ENCODE data around the gene ALCAM. TPM values are rescaled to one million over a fixed set of nuclear protein-coding genes. Genes with fewer than 3 reads are reported as not detected.

Gene ALCAM
- total RNA-seq, 1 experiment from 2014 or later, result 36.8 TPM

DNA sequence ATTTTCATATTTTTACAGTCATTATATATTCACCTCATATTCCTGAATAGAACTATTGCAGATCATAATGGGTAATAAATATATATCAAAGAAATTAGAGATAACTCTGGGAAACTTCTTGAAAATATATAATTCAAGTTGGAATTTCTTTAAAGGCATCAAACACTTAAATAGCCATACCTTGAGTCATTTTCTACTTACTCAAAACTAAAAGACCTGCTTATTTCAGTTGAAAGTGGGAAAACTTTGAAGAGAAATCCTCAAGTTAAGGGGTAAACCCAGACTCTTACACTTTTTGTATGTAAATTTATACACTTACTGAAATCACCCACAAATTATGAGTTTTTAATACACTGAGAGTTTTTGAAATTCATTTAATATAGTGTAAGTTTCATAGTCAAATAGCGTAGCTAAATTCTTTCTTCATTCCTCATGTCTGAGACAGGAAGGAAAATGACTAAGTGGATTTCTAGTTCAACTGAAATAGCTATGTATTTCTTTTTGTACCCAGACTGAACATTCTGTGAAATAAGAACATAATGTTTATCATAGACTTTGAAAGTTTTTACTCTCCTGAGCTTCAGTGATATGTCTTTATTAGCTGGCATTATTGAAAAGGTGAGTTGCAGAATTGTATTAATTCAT lies 4.6 kb upstream of the ALCAM start:
- Histone ChIP-seq H3K36me3 (ENCODE audit: insufficient read depth, low read length, poor library complexity, severe bottlenecking) (no peaks in the 10 kb centered on the region), H3K4me3 (ENCODE audit: low read depth, low read length, poor library complexity, severe bottlenecking) (no peak overlapping the region), H3K9me3 (ENCODE audit: low read depth, low read length, poor library complexity, severe bottlenecking) (no peaks in the 10 kb centered on the region), H3K4me1 (ENCODE audit: insufficient read depth, low read length, poor library complexity, severe bottlenecking) (peaks cover 7% of the 10 kb centered on the region), H3K27me3 (replicated peaks; ENCODE audit: insufficient read depth, low read depth, low read length, poor library complexity) (no peaks in the 10 kb centered on the region), H3K27ac (ENCODE audit: low read depth, low read length, poor library complexity, severe bottlenecking) (no peak overlapping the region)
- DNase-seq (ENCODE audit: low spot score), result no peak
- no TSS peak for BruUV-seq (replicated peaks)
- POLR2A ChIA-PET (ENCODE audit: low non-redundant PET), result no interaction called here
- CTCF ChIA-PET, result no interaction called here
- intact Hi-C loops (cut with micrococcal nuclease; ENCODE audit: unreplicated experiment), result loop anchor here (10.0 kb wide), 3 partner anchors 377 to 1753 kb away; no protein-coding TSS in a partner anchor
- no peak for TF ChIP-seq EZH2 (IDR thresholded peaks at IDR 0.05; ENCODE audit: borderline replicate concordance, low read depth, low read length, poor library complexity, severe bottlenecking)
- TF ChIP-seq, protein P1, sequence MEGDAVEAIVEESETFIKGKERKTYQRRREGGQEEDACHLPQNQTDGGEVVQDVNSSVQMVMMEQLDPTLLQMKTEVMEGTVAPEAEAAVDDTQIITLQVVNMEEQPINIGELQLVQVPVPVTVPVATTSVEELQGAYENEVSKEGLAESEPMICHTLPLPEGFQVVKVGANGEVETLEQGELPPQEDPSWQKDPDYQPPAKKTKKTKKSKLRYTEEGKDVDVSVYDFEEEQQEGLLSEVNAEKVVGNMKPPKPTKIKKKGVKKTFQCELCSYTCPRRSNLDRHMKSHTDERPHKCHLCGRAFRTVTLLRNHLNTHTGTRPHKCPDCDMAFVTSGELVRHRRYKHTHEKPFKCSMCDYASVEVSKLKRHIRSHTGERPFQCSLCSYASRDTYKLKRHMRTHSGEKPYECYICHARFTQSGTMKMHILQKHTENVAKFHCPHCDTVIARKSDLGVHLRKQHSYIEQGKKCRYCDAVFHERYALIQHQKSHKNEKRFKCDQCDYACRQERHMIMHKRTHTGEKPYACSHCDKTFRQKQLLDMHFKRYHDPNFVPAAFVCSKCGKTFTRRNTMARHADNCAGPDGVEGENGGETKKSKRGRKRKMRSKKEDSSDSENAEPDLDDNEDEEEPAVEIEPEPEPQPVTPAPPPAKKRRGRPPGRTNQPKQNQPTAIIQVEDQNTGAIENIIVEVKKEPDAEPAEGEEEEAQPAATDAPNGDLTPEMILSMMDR (conservative IDR thresholded peaks at IDR 0.05; ENCODE audit: low read depth, low read length), result no peak

DNA sequence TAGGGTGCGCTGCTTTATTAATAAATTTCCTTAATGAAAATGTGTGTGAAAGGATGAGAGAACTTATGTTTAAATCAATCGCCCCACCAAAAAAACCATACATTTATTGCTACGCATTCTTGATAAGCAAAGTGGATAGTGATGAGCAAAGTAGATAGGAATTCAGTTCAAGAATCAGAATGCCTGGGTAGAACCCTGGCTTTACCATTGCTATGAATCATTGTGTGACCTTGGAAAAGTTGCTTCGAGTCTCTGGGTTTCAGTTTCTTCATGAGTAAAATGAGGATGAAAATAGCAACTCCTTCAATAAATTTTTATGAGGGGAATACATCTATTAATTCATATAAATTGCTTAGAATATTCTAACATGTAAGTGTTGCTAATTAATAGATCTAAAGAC lies 2.6 kb upstream of the ALCAM start:
- no TSS peak for BruUV-seq (replicated peaks)
- TF ChIP-seq, protein P1 (conservative IDR thresholded peaks at IDR 0.05; ENCODE audit: low read depth, low read length), result no peak
- TF ChIP-seq EZH2 (IDR thresholded peaks at IDR 0.05; ENCODE audit: borderline replicate concordance, low read depth, low read length, poor library complexity, severe bottlenecking), result no peak
- Histone ChIP-seq H3K9me3 (ENCODE audit: low read depth, low read length, poor library complexity, severe bottlenecking) (no peaks in the 10 kb centered on the region), H3K27ac (ENCODE audit: low read depth, low read length, poor library complexity, severe bottlenecking) (no peak overlapping the region), H3K27me3 (replicated peaks; ENCODE audit: insufficient read depth, low read depth, low read length, poor library complexity) (no peaks in the 10 kb centered on the region), H3K4me1 (ENCODE audit: insufficient read depth, low read length, poor library complexity, severe bottlenecking) (peaks cover 7% of the 10 kb centered on the region), H3K4me3 (ENCODE audit: low read depth, low read length, poor library complexity, severe bottlenecking) (no peak overlapping the region), H3K36me3 (ENCODE audit: insufficient read depth, low read length, poor library complexity, severe bottlenecking) (no peaks in the 10 kb centered on the region)
- CTCF ChIA-PET, result no interaction called here
- POLR2A ChIA-PET (ENCODE audit: low non-redundant PET), result no interaction called here
- DNase-seq (ENCODE audit: low spot score), result no peak
- intact Hi-C loops (cut with micrococcal nuclease; ENCODE audit: unreplicated experiment), result loop anchor here (10.0 kb wide), 3 partner anchors 379 to 1751 kb away; no protein-coding TSS in a partner anchor

DNA sequence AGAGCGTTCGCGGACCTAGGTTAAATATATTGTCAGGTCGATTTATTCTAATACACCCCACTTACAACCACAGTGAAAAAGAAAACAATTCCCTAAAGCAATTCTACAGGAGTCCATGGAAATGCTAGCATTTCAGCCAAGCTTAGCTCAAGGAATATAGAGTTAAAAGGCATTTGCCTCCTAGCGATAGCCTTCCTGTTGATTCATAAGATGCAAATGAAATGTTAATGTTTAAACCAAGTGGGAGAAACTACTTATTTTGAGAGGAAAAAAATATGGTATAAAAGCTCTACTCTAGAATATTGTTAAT lies 1.7 kb upstream of the ALCAM start:
- TF ChIP-seq, protein P1 (conservative IDR thresholded peaks at IDR 0.05; ENCODE audit: low read depth, low read length), result no peak
- TF ChIP-seq EZH2 (IDR thresholded peaks at IDR 0.05; ENCODE audit: borderline replicate concordance, low read depth, low read length, poor library complexity, severe bottlenecking), result no peak
- ChIA-PET CTCF (no interaction called here), POLR2A (ENCODE audit: low non-redundant PET) (no interaction called here)
- intact Hi-C loops (cut with micrococcal nuclease; ENCODE audit: unreplicated experiment), result loop anchor here (5.0 to 10.0 kb wide), 6 partner anchors 380 to 1750 kb away; no protein-coding TSS in a partner anchor
- Histone ChIP-seq H3K27ac (ENCODE audit: low read depth, low read length, poor library complexity, severe bottlenecking) (no peak overlapping the region), H3K4me3 (ENCODE audit: low read depth, low read length, poor library complexity, severe bottlenecking) (peak overlapping the region; percentile 76), H3K9me3 (ENCODE audit: low read depth, low read length, poor library complexity, severe bottlenecking) (no peaks in the 10 kb centered on the region), H3K36me3 (ENCODE audit: insufficient read depth, low read length, poor library complexity, severe bottlenecking) (no peaks in the 10 kb centered on the region), H3K4me1 (ENCODE audit: insufficient read depth, low read length, poor library complexity, severe bottlenecking) (peaks cover 7% of the 10 kb centered on the region), H3K27me3 (replicated peaks; ENCODE audit: insufficient read depth, low read depth, low read length, poor library complexity) (no peaks in the 10 kb centered on the region)
- DNase-seq (ENCODE audit: low spot score), result no peak
- no TSS peak for BruUV-seq (replicated peaks)
